A549 (cell line): ENCODE data around the gene CLEC19A. TPM values are rescaled to one million over a fixed set of nuclear protein-coding genes. Genes with fewer than 3 reads are reported as not detected.
"Not testable (repeated sequence)": the region's sequence is repeated elsewhere in the genome, so short reads cannot be mapped to it uniquely, and the experiment has no call there.

Source experiments
- ATAC-seq, 2 experiments: fragments of 200-7000 bp in 1 of 2; fragments of >200 bp in 1 of 2; cut with Nextera tagmentation in 1 of 2; cut with Tn5 transposase in 1 of 2; 3 replicates each; pipeline versions ENCODE4 v1.8.0 to v1.9.1; 2018 to 2020; ENCODE audit warnings: mild to moderate bottlenecking in 1 of 2, moderate library complexity in 1 of 2
- CTCF ChIA-PET: fragments of 300-600 bp; sonication (Branson Sonifier 250); formaldehyde crosslinking; extraction: SDS; loops from one replicate; lab custom pipeline; 2021; ENCODE audit warnings: antibody characterized with exemption, inconsistent platforms; lab: Yijun Ruan, JAX
- POLR2A ChIA-PET: fragments of 350-600 bp; formaldehyde crosslinking; extraction: SDS; loops from one replicate; lab custom pipeline; 2021; ENCODE audit warnings: antibody characterized with exemption, inconsistent platforms; lab: Yijun Ruan, JAX
- DNase-seq, 2 experiments: peaks; one replicate each; pipeline versions ENCODE4 v3.0.0 to v3.0.0-alpha.2; 2011 to 2016; ENCODE audit warnings: low read depth in 1 of 2, low spot score in 1 of 2
- FAIRE-seq: peaks from 2 replicates; lab custom pipeline; 2011; peaks lifted over from hg19 to GRCh38; lab: Jason Lieb, UNC
- H3K27ac ChIP-seq, 2 experiments: fragments of >200 bp; sonication (Bioruptor Twin); formaldehyde crosslinking; 3 replicates each; pipeline ENCODE4 v1.5.1; 2016 to 2017
- H3K4me1 ChIP-seq: fragments of >200 bp; sonication (Bioruptor Twin); formaldehyde crosslinking; 3 replicates; pipeline ENCODE4 v1.6.1; 2016
- H3K4me2 ChIP-seq: fragments of >200 bp; sonication (Bioruptor Twin); formaldehyde crosslinking; 3 replicates; pipeline ENCODE4 v1.6.1; 2016
- H3K4me3 ChIP-seq: fragments of >200 bp; sonication (Bioruptor Twin); formaldehyde crosslinking; 3 replicates; pipeline ENCODE4 v1.5.1; 2016
- H3K9me3 ChIP-seq: fragments of >200 bp; sonication (Bioruptor Twin); formaldehyde crosslinking; 3 replicates; pipeline ENCODE4 v1.6.1; 2016
- CEBPB ChIP-seq, 2 experiments: fragments of >200 bp in 1 of 2; sonication (Bioruptor Twin) in 1 of 2; formaldehyde crosslinking in 1 of 2; IDR thresholded peaks; 2 replicates each; pipeline ENCODE4 v1.6.1; 2012 to 2016
- FOXS1 ChIP-seq: fragments of 250-450 bp; sonication (Bioruptor Pico); IDR thresholded peaks from 2 replicates; pipeline ENCODE4 v1.5.0; 2020; ENCODE audit warnings: mild to moderate bottlenecking, moderate library complexity
- GATA3 ChIP-seq: IDR thresholded peaks from 2 replicates; pipeline ENCODE4 v1.6.1; 2012; ENCODE audit warnings: borderline replicate concordance
- HEYL ChIP-seq: fragments of 250-450 bp; sonication (Bioruptor Pico); IDR thresholded peaks from 2 replicates; pipeline ENCODE4 v1.8.0; 2021; ENCODE audit warnings: mild to moderate bottlenecking, moderate library complexity
- JUN ChIP-seq, 2 experiments: fragments of >200 bp; sonication (Bioruptor Twin); formaldehyde crosslinking; IDR thresholded peaks; 2 replicates in 1 of 2; 3 replicates in 1 of 2; pipeline ENCODE4 v1.6.1; 2016 to 2017
- KDM1A ChIP-seq: fragments of 200-600 bp; sonication (generic); IDR thresholded peaks from 2 replicates; pipeline ENCODE4 v1.6.1; 2016; ENCODE audit warnings: low read depth, mild to moderate bottlenecking
- KDM5A ChIP-seq: fragments of 200-600 bp; sonication (generic); IDR thresholded peaks from 2 replicates; pipeline ENCODE4 v1.6.1; 2016; ENCODE audit warnings: antibody characterized with exemption, mild to moderate bottlenecking
- MAFK ChIP-seq: fragments of 450-650 bp; IDR thresholded peaks from 2 replicates; pipeline ENCODE4 v1.6.1; 2014; ENCODE audit not compliant: partially characterized antibody
- PHF8 ChIP-seq: fragments of 200-600 bp; sonication (generic); IDR thresholded peaks from 2 replicates; pipeline ENCODE4 v1.6.1; 2016; ENCODE audit warnings: low read depth, mild to moderate bottlenecking, antibody characterized with exemption, moderate library complexity, borderline replicate concordance
- POLR2A ChIP-seq: IDR thresholded peaks from 2 replicates; pipeline ENCODE4 v1.6.1; 2012; ENCODE audit warnings: mild to moderate bottlenecking, low read length
- SMC3 ChIP-seq: fragments of >200 bp; sonication (Bioruptor Twin); formaldehyde crosslinking; IDR thresholded peaks from 3 replicates; pipeline ENCODE4 v1.6.1; 2018; ENCODE audit warnings: inconsistent platforms
- TFCP2L1 ChIP-seq: fragments of 250-450 bp; sonication (Bioruptor Pico); IDR thresholded peaks from 2 replicates; pipeline ENCODE4 v1.5.0; 2021; ENCODE audit warnings: mild to moderate bottlenecking
- WGBS: methylation state at CpG from one replicate; pipeline ENCODE4 v1.1.6; 2017; ENCODE audit errors: missing lambda C conversion rate; 5-methylcytosine and 5-hydroxymethylcytosine counted together
- polyA plus RNA-seq, 4 experiments: library from polyadenylated mRNA; depleted of rRNA in 3 of 4; stranded (reverse); fragments of >200 nt; fragmentation: RNase III in 1 of 4; extraction: RNeasy Plus Mini Kit Qiagen cat#74134 plus additional on column Dnase treatment in 1 of 4; gene quantifications; 2 replicates in 3 of 4; 3 replicates in 1 of 4; pipeline ENCODE4 v1.2.3, GENCODE V29; 2011 to 2017
- TF ChIP-seq, protein P1 (sequence below): fragments of 200-600 bp; sonication (generic); IDR thresholded peaks from 2 replicates; pipeline ENCODE4 v1.6.1; 2016; ENCODE audit warnings: antibody characterized with exemption, mild to moderate bottlenecking, moderate library complexity
- TF ChIP-seq, protein P2 (sequence below): fragments of >200 bp; sonication (Bioruptor Twin); formaldehyde crosslinking; IDR thresholded peaks from 3 replicates; pipeline ENCODE4 v1.5.1; 2016
- TF ChIP-seq, protein P3 (sequence below): IDR thresholded peaks from 2 replicates; pipeline ENCODE4 v1.6.1; 2012; ENCODE audit warnings: low read depth, borderline replicate concordance
- TF ChIP-seq, protein P4 (sequence below): fragments of 250-450 bp; sonication (Bioruptor Pico); IDR thresholded peaks from 2 replicates; pipeline ENCODE4 v1.5.0; 2021; ENCODE audit warnings: mild to moderate bottlenecking, moderate library complexity, borderline replicate concordance
- TF ChIP-seq, protein P5 (sequence below): fragments of 250-450 bp; sonication (Bioruptor Pico); IDR thresholded peaks from 2 replicates; pipeline ENCODE4 v1.5.0; 2020; ENCODE audit warnings: low read depth, mild to moderate bottlenecking, moderate library complexity

CLEC19A gene
- polyA plus RNA-seq, 2 of the 4 experiments (the other 2 are of a cell fraction), result 0.09 to 0.49 TPM

DNA sequence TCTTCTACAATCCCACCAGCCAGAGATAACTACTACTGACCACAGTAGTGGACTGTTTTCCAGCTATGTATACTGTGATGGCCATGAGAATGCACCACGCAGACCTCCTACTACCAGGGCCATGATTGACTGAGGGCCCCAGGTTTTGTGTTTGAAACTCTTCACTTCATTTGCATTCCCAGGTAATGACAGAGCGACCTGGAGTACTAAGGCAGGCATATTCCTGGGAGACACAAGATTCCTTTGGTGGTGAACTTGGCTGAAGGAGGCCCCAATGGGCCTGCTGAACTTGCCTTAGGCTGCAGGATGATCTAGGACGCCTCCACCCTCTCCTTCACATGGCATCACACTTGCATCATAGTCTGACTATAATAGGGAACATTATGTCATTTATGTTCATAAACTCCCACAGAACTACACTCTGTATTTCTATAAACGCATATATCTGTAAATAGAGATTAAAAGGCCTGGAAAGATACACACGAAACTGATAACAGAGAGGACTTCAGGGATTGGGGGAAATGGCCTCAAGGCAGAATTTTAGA lies 30.4 kb downstream of the CLEC19A start:
- Histone ChIP-seq H3K4me2 (no peak overlapping the region), H3K27ac (no peak overlapping the region), H3K4me3 (no peak overlapping the region), H3K4me1 (no peaks in the 10 kb centered on the region), H3K9me3 (no peaks in the 10 kb centered on the region)
- no peak for TF ChIP-seq SMC3
- FAIRE-seq (no peak), ATAC-seq (no peak), DNase-seq (no peak)
- 51% methylated on average over 5 of the region's 5 CpGs for WGBS
- CTCF ChIA-PET, result no interaction called here
- POLR2A ChIA-PET, result no interaction called here

DNA sequence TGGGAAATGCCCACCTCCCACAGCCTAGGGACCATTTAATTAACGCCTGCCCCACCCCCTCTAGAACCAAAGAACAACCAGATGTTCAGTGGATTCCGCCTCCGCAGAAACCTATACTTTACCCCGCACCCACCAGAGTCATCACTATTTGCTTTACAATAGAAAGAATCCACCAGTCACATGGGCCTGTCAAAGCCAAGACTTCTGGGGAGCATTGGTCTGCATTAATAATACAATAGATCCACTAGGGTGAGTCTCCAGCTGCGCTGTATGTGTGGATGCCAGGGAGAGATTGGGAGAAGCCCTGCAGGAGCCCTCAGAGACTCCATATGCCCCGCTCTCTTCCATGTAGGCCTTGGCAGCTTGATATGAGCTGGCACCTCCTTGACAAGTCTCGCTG lies 31.3 kb downstream of the CLEC19A start:
- CTCF ChIA-PET, result interaction anchor here (1.0 kb wide), 1 partner anchor 13 kb away, joined by 6 read pairs; no protein-coding TSS in a partner anchor
- FAIRE-seq (no peak), ATAC-seq (no peak), DNase-seq (no peak)
- Histone ChIP-seq H3K4me3 (no peak overlapping the region), H3K9me3 (no peaks in the 10 kb centered on the region), H3K4me2 (no peak overlapping the region), H3K27ac (no peak overlapping the region), H3K4me1 (no peaks in the 10 kb centered on the region)
- POLR2A ChIA-PET, result no interaction called here
- TF ChIP-seq POLR2A, result no peak
- TF ChIP-seq KDM5A, result no peak
- no peak for TF ChIP-seq HEYL
- TF ChIP-seq CEBPB (IDR thresholded peaks at IDR 0.05), result no peak
- TF ChIP-seq, protein P1, sequence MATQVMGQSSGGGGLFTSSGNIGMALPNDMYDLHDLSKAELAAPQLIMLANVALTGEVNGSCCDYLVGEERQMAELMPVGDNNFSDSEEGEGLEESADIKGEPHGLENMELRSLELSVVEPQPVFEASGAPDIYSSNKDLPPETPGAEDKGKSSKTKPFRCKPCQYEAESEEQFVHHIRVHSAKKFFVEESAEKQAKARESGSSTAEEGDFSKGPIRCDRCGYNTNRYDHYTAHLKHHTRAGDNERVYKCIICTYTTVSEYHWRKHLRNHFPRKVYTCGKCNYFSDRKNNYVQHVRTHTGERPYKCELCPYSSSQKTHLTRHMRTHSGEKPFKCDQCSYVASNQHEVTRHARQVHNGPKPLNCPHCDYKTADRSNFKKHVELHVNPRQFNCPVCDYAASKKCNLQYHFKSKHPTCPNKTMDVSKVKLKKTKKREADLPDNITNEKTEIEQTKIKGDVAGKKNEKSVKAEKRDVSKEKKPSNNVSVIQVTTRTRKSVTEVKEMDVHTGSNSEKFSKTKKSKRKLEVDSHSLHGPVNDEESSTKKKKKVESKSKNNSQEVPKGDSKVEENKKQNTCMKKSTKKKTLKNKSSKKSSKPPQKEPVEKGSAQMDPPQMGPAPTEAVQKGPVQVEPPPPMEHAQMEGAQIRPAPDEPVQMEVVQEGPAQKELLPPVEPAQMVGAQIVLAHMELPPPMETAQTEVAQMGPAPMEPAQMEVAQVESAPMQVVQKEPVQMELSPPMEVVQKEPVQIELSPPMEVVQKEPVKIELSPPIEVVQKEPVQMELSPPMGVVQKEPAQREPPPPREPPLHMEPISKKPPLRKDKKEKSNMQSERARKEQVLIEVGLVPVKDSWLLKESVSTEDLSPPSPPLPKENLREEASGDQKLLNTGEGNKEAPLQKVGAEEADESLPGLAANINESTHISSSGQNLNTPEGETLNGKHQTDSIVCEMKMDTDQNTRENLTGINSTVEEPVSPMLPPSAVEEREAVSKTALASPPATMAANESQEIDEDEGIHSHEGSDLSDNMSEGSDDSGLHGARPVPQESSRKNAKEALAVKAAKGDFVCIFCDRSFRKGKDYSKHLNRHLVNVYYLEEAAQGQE, result no peak
- TF ChIP-seq, protein P2, sequence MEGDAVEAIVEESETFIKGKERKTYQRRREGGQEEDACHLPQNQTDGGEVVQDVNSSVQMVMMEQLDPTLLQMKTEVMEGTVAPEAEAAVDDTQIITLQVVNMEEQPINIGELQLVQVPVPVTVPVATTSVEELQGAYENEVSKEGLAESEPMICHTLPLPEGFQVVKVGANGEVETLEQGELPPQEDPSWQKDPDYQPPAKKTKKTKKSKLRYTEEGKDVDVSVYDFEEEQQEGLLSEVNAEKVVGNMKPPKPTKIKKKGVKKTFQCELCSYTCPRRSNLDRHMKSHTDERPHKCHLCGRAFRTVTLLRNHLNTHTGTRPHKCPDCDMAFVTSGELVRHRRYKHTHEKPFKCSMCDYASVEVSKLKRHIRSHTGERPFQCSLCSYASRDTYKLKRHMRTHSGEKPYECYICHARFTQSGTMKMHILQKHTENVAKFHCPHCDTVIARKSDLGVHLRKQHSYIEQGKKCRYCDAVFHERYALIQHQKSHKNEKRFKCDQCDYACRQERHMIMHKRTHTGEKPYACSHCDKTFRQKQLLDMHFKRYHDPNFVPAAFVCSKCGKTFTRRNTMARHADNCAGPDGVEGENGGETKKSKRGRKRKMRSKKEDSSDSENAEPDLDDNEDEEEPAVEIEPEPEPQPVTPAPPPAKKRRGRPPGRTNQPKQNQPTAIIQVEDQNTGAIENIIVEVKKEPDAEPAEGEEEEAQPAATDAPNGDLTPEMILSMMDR, result no peak
- TF ChIP-seq FOXS1 (CRISPR knock-in tag), result no peak
- 80% methylated on average over 6 of the region's 7 CpGs for WGBS

DNA sequence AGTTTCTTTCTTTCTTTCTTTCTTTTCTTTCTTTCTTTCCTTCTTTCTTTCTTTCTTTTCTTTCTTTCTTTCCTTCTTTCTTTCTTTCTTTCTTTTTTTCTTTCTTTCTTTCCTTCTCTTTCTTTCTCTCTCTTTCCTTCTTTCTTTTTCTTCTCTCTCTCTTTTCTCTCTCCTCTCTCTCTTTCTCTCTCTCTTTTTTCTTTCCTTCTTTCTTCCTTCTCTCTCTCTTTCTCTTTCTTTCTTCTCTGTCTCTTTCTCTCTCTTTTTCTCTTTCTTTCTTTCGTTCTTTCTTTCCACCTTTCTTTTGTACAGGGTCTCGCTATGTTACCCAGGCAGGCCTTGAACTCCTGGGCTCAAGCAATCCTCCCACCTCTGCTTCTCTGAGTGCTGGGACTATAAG lies 35.7 kb downstream of the CLEC19A start:
- ATAC-seq, DNase-seq, H3K4me1 ChIP-seq, CTCF ChIA-PET, FAIRE-seq, H3K27ac ChIP-seq, POLR2A ChIA-PET, H3K4me2 ChIP-seq, H3K4me3 ChIP-seq, H3K9me3 ChIP-seq: not testable (repeated sequence)
- 25% methylated on average over 2 of the region's 2 CpGs for WGBS

DNA sequence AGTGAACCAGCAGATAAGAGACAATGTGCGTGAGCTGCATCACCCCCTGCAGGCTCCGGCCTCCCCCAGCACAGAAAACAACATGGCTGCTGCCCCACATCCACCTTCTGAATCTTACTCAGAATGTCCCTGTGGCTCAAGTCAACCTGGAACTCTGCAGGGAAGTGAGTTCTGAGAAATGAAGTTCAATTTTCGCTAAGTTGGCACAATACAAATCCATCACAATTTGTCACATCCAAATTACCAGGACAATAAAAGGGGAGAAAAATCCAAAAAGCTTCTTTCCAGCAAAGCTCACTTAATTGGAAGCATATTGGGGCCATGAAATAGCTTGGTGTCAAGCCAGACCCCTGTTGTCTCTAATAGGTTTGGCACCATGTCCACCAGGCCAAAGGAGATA lies 38.1 kb downstream of the CLEC19A start:
- H3K4me3 ChIP-seq, result no peak overlapping the region
- no peak for DNase-seq
- WGBS, result 65% methylated on average over 3 of the region's 3 CpGs
- H3K27ac ChIP-seq, result no peak overlapping the region
- POLR2A ChIA-PET, result no interaction called here
- H3K4me2 ChIP-seq, result no peak overlapping the region
- FAIRE-seq, result no peak
- ATAC-seq, result no peak
- CTCF ChIA-PET, result interaction anchor here (1.4 to 2.2 kb wide), 3 partner anchors 19 to 237 kb away, joined by 3 to 5 read pairs (median 4); no protein-coding TSS in a partner anchor
- no peaks in the 10 kb centered on the region for H3K4me1 ChIP-seq
- no peaks in the 10 kb centered on the region; the same call in 1 of the 3 replicates for H3K9me3 ChIP-seq
- TF ChIP-seq MAFK, result peak; percentile 74
- TF ChIP-seq TFCP2L1 (CRISPR knock-in tag), result no peak
- TF ChIP-seq, all 56 proteins: peak for 1

DNA sequence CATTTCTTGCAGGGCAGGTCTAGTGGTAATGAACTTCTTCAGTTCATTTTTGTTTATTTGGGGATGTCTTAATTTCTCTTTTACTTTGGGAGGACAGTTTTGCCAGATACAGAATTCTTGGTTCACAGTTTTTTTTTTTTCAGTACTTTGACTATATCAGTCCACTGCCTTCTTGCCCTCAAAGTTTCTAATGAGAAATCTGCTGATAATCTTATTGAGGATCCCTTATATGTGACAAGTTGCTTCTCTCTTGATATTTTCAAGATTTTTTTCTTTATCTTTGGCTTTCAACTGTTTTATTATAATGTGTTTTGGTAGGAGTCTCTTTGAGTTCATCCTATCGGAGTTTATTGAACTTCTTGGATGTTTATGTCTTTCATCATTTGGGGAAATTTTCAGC lies 42.8 kb downstream of the CLEC19A start:
- no peak for ATAC-seq
- POLR2A ChIA-PET, result no interaction called here
- WGBS, result 79% methylated on average over 1 of the region's 1 CpG
- no peak for FAIRE-seq
- H3K27ac ChIP-seq, result no peak overlapping the region
- CTCF ChIA-PET, result no interaction called here
- peaks cover 17% of the 10 kb centered on the region for H3K4me1 ChIP-seq
- no peak overlapping the region for H3K4me3 ChIP-seq
- DNase-seq, result no peak
- no peak overlapping the region for H3K4me2 ChIP-seq
- peaks cover 7% of the 10 kb centered on the region; the same call in 2 of the 3 replicates for H3K9me3 ChIP-seq
- TF ChIP-seq JUN (IDR thresholded peaks at IDR 0.05) (no peak), CEBPB (IDR thresholded peaks at IDR 0.05) (no peak), GATA3 (no peak), PHF8 (no peak), KDM1A (no peak), MAFK (no peak)
- TF ChIP-seq, protein P3, sequence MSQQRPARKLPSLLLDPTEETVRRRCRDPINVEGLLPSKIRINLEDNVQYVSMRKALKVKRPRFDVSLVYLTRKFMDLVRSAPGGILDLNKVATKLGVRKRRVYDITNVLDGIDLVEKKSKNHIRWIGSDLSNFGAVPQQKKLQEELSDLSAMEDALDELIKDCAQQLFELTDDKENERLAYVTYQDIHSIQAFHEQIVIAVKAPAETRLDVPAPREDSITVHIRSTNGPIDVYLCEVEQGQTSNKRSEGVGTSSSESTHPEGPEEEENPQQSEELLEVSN, result no peak
- TF ChIP-seq, protein P4, sequence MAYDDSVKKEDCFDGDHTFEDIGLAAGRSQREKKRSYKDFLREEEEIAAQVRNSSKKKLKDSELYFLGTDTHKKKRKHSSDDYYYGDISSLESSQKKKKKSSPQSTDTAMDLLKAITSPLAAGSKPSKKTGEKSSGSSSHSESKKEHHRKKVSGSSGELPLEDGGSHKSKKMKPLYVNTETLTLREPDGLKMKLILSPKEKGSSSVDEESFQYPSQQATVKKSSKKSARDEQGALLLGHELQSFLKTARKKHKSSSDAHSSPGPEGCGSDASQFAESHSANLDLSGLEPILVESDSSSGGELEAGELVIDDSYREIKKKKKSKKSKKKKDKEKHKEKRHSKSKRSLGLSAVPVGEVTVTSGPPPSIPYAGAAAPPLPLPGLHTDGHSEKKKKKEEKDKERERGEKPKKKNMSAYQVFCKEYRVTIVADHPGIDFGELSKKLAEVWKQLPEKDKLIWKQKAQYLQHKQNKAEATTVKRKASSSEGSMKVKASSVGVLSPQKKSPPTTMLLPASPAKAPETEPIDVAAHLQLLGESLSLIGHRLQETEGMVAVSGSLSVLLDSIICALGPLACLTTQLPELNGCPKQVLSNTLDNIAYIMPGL (CRISPR knock-in tag), result no peak
- TF ChIP-seq, protein P5, sequence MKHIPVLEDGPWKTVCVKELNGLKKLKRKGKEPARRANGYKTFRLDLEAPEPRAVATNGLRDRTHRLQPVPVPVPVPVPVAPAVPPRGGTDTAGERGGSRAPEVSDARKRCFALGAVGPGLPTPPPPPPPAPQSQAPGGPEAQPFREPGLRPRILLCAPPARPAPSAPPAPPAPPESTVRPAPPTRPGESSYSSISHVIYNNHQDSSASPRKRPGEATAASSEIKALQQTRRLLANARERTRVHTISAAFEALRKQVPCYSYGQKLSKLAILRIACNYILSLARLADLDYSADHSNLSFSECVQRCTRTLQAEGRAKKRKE (CRISPR knock-in tag), result no peak
